ENCODE results near the gene CD320.

CD320 gene

GRCh38 chr19:8338835-8339234, 30.7 kb upstream of the CD320 start:
- H4K91ac ChIP-seq (ENCODE audit: low read length) = no peak overlapping the region
- H3K18ac ChIP-seq (ENCODE audit: low read depth in 1 of 2, low read length in 2 of 2) = no peak overlapping the region
- H2BK120ac ChIP-seq (ENCODE audit: low read depth, low read length) = no peak overlapping the region
- H3K4me3 ChIP-seq (ENCODE audit: insufficient read depth in 1 of 2, low read depth in 1 of 2, low read length in 2 of 2) = no peak overlapping the region
- no peak for DNase-seq
- H3K27me3 ChIP-seq (ENCODE audit: control insufficient read depth in 1 of 2, insufficient read depth in 1 of 2, low read length in 2 of 2) = peaks cover 33 to 68% of the 10 kb centered on the region in 2 experiments
- H2BK5ac ChIP-seq (ENCODE audit: low read depth, low read length, poor library complexity, severe bottlenecking) = no peak overlapping the region
- no peak overlapping the region for H3K4me2 ChIP-seq (ENCODE audit: low read length, poor library complexity, severe bottlenecking)
- 84% methylated on average over 4 of the region's 6 CpGs for WGBS
- H3K27ac ChIP-seq (ENCODE audit: low read length, poor library complexity, severe bottlenecking) = no peak overlapping the region
- H2BK12ac ChIP-seq (ENCODE audit: low read length in 2 of 2) = no peak overlapping the region
- no peak overlapping the region for H3K14ac ChIP-seq (ENCODE audit: low read length in 2 of 2)
- no peaks in the 10 kb centered on the region for H3K9me3 ChIP-seq (ENCODE audit: control insufficient read depth, low read length)
- H2AFZ ChIP-seq (ENCODE audit: low read depth, low read length) = no peak overlapping the region
- H3K79me1 ChIP-seq (replicated peaks; ENCODE audit: low read length, poor library complexity, severe bottlenecking) = no peaks in the 10 kb centered on the region
- no peak overlapping the region for H2AK5ac ChIP-seq (ENCODE audit: low read length, severe bottlenecking)
- H2BK15ac ChIP-seq (ENCODE audit: low read depth, poor library complexity, severe bottlenecking) = no peak overlapping the region
- H3K23ac ChIP-seq (ENCODE audit: low read length in 2 of 2) = no peak overlapping the region
- H3K36me3 ChIP-seq (ENCODE audit: control insufficient read depth in 1 of 2, insufficient read depth in 2 of 2, low read depth in 1 of 2, low read length in 2 of 2) = no peaks in the 10 kb centered on the region
- H3K9ac ChIP-seq (ENCODE audit: low read length) = no peak overlapping the region
- no peak overlapping the region for H3K4ac ChIP-seq (ENCODE audit: low read depth in 1 of 2, low read length in 2 of 2)
- no peak overlapping the region for H4K8ac ChIP-seq (ENCODE audit: low read length)
- peaks cover 33% of the 10 kb centered on the region for H3K4me1 ChIP-seq (ENCODE audit: control insufficient read depth, insufficient read depth, low read depth, low read length)

GRCh38 chr19:8337728-8338127, 29.6 kb upstream of the CD320 start:
- no peak overlapping the region for H3K18ac ChIP-seq (ENCODE audit: low read depth in 1 of 2, low read length in 2 of 2)
- peaks cover 36 to 67% of the 10 kb centered on the region in 2 experiments for H3K27me3 ChIP-seq (ENCODE audit: control insufficient read depth in 1 of 2, insufficient read depth in 1 of 2, low read length in 2 of 2)
- H3K4me3 ChIP-seq (ENCODE audit: insufficient read depth in 1 of 2, low read depth in 1 of 2, low read length in 2 of 2) = no peak overlapping the region
- no peak overlapping the region for H2BK12ac ChIP-seq (ENCODE audit: low read length in 2 of 2)
- 91% methylated on average over 6 of the region's 7 CpGs for WGBS
- no peak overlapping the region for H3K9ac ChIP-seq (ENCODE audit: low read length)
- no peak for DNase-seq
- H3K14ac ChIP-seq (ENCODE audit: low read length in 2 of 2) = no peak overlapping the region
- H3K27ac ChIP-seq (ENCODE audit: low read length, poor library complexity, severe bottlenecking) = no peak overlapping the region
- no peak overlapping the region for H3K4me2 ChIP-seq (ENCODE audit: low read length, poor library complexity, severe bottlenecking)
- no peak overlapping the region for H2BK15ac ChIP-seq (ENCODE audit: low read depth, poor library complexity, severe bottlenecking)
- no peaks in the 10 kb centered on the region for H3K9me3 ChIP-seq (ENCODE audit: control insufficient read depth, low read length)
- no peaks in the 10 kb centered on the region for H3K36me3 ChIP-seq (ENCODE audit: control insufficient read depth in 1 of 2, insufficient read depth in 2 of 2, low read depth in 1 of 2, low read length in 2 of 2)
- no peak overlapping the region for H2AFZ ChIP-seq (ENCODE audit: low read depth, low read length)
- no peak overlapping the region for H4K8ac ChIP-seq (ENCODE audit: low read length)
- no peak overlapping the region for H2AK5ac ChIP-seq (ENCODE audit: low read length, severe bottlenecking)
- H3K23ac ChIP-seq (ENCODE audit: low read length in 2 of 2) = no peak overlapping the region
- H3K79me1 ChIP-seq (replicated peaks; ENCODE audit: low read length, poor library complexity, severe bottlenecking) = no peaks in the 10 kb centered on the region
- no peak overlapping the region for H3K4ac ChIP-seq (ENCODE audit: low read depth in 1 of 2, low read length in 2 of 2)
- no peak overlapping the region for H2BK120ac ChIP-seq (ENCODE audit: low read depth, low read length)
- H4K91ac ChIP-seq (ENCODE audit: low read length) = no peak overlapping the region
- H2BK5ac ChIP-seq (ENCODE audit: low read depth, low read length, poor library complexity, severe bottlenecking) = no peak overlapping the region
- peaks cover 33% of the 10 kb centered on the region for H3K4me1 ChIP-seq (ENCODE audit: control insufficient read depth, insufficient read depth, low read depth, low read length)

DNA sequence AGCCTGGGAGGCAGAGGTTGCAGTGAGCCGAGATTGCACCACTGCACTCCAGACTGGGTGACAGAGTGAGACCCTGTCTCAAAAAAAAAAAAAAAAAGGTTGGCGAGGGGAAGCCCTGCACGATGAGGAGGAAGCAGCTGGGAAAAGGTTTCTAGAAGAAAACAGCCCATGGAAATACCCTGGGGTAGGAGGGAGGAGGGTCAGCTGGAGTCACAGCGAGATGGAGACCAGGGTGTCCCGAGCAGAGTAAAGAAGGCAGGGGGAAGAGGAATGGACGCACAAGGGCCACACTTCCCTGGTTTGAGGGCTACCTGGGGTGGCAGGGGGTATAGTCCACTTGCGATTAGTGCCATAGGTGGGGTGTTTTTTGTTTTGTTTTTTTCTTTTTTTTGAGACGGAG, 28.5 kb upstream of the CD320 start:
- 90% methylated on average over 8 of the region's 8 CpGs for WGBS

GRCh38 chr19:8336072-8336569, 28.0 kb upstream of the CD320 start:
- Histone ChIP-seq H3K18ac (ENCODE audit: low read depth in 1 of 2, low read length in 2 of 2) (no peak overlapping the region), H3K27me3 (ENCODE audit: control insufficient read depth in 1 of 2, insufficient read depth in 1 of 2, low read length in 2 of 2) (peaks cover 35 to 58% of the 10 kb centered on the region in 2 experiments), H3K79me1 (replicated peaks; ENCODE audit: low read length, poor library complexity, severe bottlenecking) (no peaks in the 10 kb centered on the region), H4K8ac (ENCODE audit: low read length) (no peak overlapping the region), H3K27ac (ENCODE audit: low read length, poor library complexity, severe bottlenecking) (no peak overlapping the region), H2BK12ac (ENCODE audit: low read length in 2 of 2) (no peak overlapping the region), H2BK120ac (ENCODE audit: low read depth, low read length) (no peak overlapping the region), H2BK5ac (ENCODE audit: low read depth, low read length, poor library complexity, severe bottlenecking) (no peak overlapping the region), H3K4me1 (ENCODE audit: control insufficient read depth, insufficient read depth, low read depth, low read length) (peaks cover 31% of the 10 kb centered on the region), H4K91ac (ENCODE audit: low read length) (no peak overlapping the region), H2BK15ac (ENCODE audit: low read depth, poor library complexity, severe bottlenecking) (no peak overlapping the region), H3K23ac (ENCODE audit: low read length in 2 of 2) (no peak overlapping the region), H2AK5ac (ENCODE audit: low read length, severe bottlenecking) (no peak overlapping the region), H3K4ac (ENCODE audit: low read depth in 1 of 2, low read length in 2 of 2) (no peak overlapping the region), H2AFZ (ENCODE audit: low read depth, low read length) (no peak overlapping the region), H3K4me3 (ENCODE audit: insufficient read depth in 1 of 2, low read depth in 1 of 2, low read length in 2 of 2) (no peak overlapping the region), H3K36me3 (ENCODE audit: control insufficient read depth in 1 of 2, insufficient read depth in 2 of 2, low read depth in 1 of 2, low read length in 2 of 2) (no peaks in the 10 kb centered on the region), H3K9ac (ENCODE audit: low read length) (no peak overlapping the region), H3K14ac (ENCODE audit: low read length in 2 of 2) (no peak overlapping the region), H3K9me3 (ENCODE audit: control insufficient read depth, low read length) (no peaks in the 10 kb centered on the region), H3K4me2 (ENCODE audit: low read length, poor library complexity, severe bottlenecking) (no peak overlapping the region)
- WGBS = 87% methylated on average over 23 of the region's 27 CpGs
- no peak for DNase-seq

More for the DNA sequence above, 28.5 kb upstream of the CD320 start:
- Histone ChIP-seq H3K9me3 (ENCODE audit: control insufficient read depth, low read length) (no peaks in the 10 kb centered on the region), H3K23ac (ENCODE audit: low read length in 2 of 2) (no peak overlapping the region), H3K27ac (ENCODE audit: low read length, poor library complexity, severe bottlenecking) (no peak overlapping the region), H2AFZ (ENCODE audit: low read depth, low read length) (no peak overlapping the region), H2BK120ac (ENCODE audit: low read depth, low read length) (no peak overlapping the region), H3K4ac (ENCODE audit: low read depth in 1 of 2, low read length in 2 of 2) (no peak overlapping the region), H3K9ac (ENCODE audit: low read length) (no peak overlapping the region), H2BK5ac (ENCODE audit: low read depth, low read length, poor library complexity, severe bottlenecking) (no peak overlapping the region), H3K79me1 (replicated peaks; ENCODE audit: low read length, poor library complexity, severe bottlenecking) (no peaks in the 10 kb centered on the region), H2BK12ac (ENCODE audit: low read length in 2 of 2) (no peak overlapping the region), H3K36me3 (ENCODE audit: control insufficient read depth in 1 of 2, insufficient read depth in 2 of 2, low read depth in 1 of 2, low read length in 2 of 2) (no peaks in the 10 kb centered on the region), H4K91ac (ENCODE audit: low read length) (no peak overlapping the region), H2AK5ac (ENCODE audit: low read length, severe bottlenecking) (no peak overlapping the region), H3K27me3 (ENCODE audit: control insufficient read depth in 1 of 2, insufficient read depth in 1 of 2, low read length in 2 of 2) (peaks cover 30 to 59% of the 10 kb centered on the region in 2 experiments), H3K14ac (ENCODE audit: low read length in 2 of 2) (no peak overlapping the region), H4K8ac (ENCODE audit: low read length) (no peak overlapping the region), H3K4me1 (ENCODE audit: control insufficient read depth, insufficient read depth, low read depth, low read length) (peaks cover 31% of the 10 kb centered on the region), H3K18ac (ENCODE audit: low read depth in 1 of 2, low read length in 2 of 2) (no peak overlapping the region), H2BK15ac (ENCODE audit: low read depth, poor library complexity, severe bottlenecking) (no peak overlapping the region), H3K4me3 (ENCODE audit: insufficient read depth in 1 of 2, low read depth in 1 of 2, low read length in 2 of 2) (no peak overlapping the region), H3K4me2 (ENCODE audit: low read length, poor library complexity, severe bottlenecking) (no peak overlapping the region)
- DNase-seq = no peak
